PFSK-1 (cell line): ENCODE results near the gene INSYN2B.

Source experiments
- FOXP2 ChIP-seq: optimal IDR thresholded peaks from 2 replicates; pipeline ENCODE3; 2011; ENCODE audit warnings: borderline replicate concordance, control low read depth, inconsistent platforms; ENCODE audit not compliant: insufficient read depth; ENCODE audit errors: extremely low read length, extremely low read depth
- POLR2AphosphoS5 ChIP-seq: IDR thresholded peaks from 2 replicates; pipeline ENCODE4 v1.6.1; 2012; ENCODE audit warnings: low read depth, mild to moderate bottlenecking, control low read depth, low read length, moderate library complexity
- SIN3A ChIP-seq: IDR thresholded peaks from 2 replicates; pipeline ENCODE4 v1.6.1; 2012; ENCODE audit warnings: mild to moderate bottlenecking, low read length, moderate library complexity, borderline replicate concordance; ENCODE audit not compliant: insufficient read depth
- TAF1 ChIP-seq: IDR thresholded peaks from 2 replicates; pipeline ENCODE4 v1.6.1; 2012; ENCODE audit warnings: low read length, control low read depth, borderline replicate concordance; ENCODE audit not compliant: insufficient read depth
- TF ChIP-seq, protein P1 (sequence below), 2 experiments: IDR thresholded peaks; 2 replicates each; pipeline versions ENCODE4 v1.6.1 to v1.8.0; 2011 to 2012; ENCODE audit warnings: low read depth in 2 of 2, low read length in 2 of 2, control low read depth in 1 of 2, inconsistent platforms in 1 of 2, mild to moderate bottlenecking in 1 of 2, moderate library complexity in 1 of 2; ENCODE audit not compliant: insufficient read depth in 1 of 2

INSYN2B gene

DNA sequence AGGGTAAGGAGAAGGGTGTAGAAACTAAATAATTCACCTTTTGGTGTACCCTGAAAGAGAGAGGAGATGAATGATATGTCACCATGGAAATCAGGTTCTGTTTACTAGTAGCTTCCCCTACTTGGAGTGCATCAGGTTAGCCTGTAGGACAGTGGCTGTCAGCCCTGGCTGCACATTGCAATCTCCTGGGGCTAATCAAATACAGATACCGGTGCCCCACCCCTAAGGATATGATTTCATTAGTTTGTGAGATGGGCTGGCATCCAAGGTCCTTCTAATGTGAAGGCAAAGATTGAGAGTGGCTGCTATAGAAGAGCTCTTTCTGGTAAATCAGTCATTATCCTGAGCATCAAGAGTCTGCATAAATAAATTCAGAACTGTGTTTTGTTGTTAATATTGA is 47.2 kb downstream of the INSYN2B start:
- no peak for TF ChIP-seq SIN3A
- no peak for TF ChIP-seq TAF1
- TF ChIP-seq, protein P1, sequence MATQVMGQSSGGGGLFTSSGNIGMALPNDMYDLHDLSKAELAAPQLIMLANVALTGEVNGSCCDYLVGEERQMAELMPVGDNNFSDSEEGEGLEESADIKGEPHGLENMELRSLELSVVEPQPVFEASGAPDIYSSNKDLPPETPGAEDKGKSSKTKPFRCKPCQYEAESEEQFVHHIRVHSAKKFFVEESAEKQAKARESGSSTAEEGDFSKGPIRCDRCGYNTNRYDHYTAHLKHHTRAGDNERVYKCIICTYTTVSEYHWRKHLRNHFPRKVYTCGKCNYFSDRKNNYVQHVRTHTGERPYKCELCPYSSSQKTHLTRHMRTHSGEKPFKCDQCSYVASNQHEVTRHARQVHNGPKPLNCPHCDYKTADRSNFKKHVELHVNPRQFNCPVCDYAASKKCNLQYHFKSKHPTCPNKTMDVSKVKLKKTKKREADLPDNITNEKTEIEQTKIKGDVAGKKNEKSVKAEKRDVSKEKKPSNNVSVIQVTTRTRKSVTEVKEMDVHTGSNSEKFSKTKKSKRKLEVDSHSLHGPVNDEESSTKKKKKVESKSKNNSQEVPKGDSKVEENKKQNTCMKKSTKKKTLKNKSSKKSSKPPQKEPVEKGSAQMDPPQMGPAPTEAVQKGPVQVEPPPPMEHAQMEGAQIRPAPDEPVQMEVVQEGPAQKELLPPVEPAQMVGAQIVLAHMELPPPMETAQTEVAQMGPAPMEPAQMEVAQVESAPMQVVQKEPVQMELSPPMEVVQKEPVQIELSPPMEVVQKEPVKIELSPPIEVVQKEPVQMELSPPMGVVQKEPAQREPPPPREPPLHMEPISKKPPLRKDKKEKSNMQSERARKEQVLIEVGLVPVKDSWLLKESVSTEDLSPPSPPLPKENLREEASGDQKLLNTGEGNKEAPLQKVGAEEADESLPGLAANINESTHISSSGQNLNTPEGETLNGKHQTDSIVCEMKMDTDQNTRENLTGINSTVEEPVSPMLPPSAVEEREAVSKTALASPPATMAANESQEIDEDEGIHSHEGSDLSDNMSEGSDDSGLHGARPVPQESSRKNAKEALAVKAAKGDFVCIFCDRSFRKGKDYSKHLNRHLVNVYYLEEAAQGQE (IDR thresholded peaks at IDR 0.05; ENCODE audit: insufficient read depth in 1 of 2, low read depth in 2 of 2, low read length in 2 of 2): no peak
- TF ChIP-seq POLR2AphosphoS5: no peak
- TF ChIP-seq FOXP2: no peak

DNA sequence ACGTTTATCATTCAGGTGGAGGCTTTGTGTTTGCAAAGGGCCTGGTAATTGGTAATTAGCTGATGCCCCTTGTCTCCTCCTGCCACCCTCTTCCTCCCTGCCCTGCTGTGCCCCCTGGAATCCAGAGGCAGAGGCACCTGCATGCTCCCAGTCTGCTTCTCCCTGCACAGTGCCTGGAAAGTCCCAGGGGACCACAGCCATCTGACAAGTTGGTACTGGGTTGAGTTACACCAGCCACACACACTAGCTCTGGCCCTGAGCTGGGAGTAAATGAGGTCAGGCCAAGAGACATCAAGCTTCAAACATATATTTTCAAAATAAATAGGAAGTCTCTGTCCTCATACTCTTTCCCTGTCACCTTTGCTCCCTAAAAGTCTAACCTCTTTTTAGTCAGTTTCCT is 56.3 kb downstream of the INSYN2B start:
- TF ChIP-seq TAF1 (no peak), FOXP2 (no peak), POLR2AphosphoS5 (no peak), SIN3A (no peak)
- TF ChIP-seq, protein P1 (IDR thresholded peaks at IDR 0.05; ENCODE audit: insufficient read depth in 1 of 2, low read depth in 2 of 2, low read length in 2 of 2): no peak

DNA sequence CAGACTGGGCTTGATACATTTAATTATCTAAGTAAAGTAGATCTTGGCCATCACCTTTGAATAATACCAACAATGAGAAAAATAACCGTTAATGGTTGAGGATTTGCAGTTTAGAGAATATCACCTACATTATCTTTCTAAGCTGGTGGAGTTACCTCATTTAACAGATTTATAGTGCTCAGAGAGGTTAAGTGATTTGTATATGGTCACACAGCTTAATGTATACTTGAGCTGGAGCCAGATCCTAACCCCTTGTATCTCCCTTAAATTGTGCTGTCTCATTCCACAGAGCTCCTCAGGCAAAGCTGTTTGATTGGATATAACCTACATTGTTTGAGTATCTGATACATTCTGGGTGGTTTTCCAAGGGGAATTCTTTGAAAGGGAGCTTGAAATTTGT is 57.8 kb downstream of the INSYN2B start:
- TF ChIP-seq TAF1 (no peak), FOXP2 (no peak), SIN3A (no peak), POLR2AphosphoS5 (no peak)
- TF ChIP-seq, protein P1 (IDR thresholded peaks at IDR 0.05; ENCODE audit: insufficient read depth in 1 of 2, low read depth in 2 of 2, low read length in 2 of 2): no peak

DNA sequence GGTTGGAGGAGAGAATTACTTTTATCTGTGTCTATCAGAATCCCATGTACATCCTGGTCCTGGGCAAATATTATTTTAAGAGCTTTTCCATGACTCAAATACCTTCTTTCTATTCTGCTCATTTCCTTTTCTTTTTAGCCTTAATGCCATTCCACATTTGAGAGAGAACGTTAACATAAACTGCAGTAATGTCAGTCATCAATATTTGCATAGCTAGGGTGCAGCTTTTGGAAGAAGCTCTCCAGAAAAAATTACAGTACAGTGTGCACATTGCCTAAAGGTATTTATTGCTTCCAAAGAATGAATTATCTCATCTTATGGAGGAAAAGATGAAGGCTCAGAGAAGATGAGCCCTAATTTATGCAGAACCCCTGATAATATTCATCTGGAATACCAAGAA is 58.3 kb downstream of the INSYN2B start:
- TF ChIP-seq POLR2AphosphoS5 (no peak), FOXP2 (no peak), SIN3A (no peak), TAF1 (no peak)
- TF ChIP-seq, protein P1 (IDR thresholded peaks at IDR 0.05; ENCODE audit: insufficient read depth in 1 of 2, low read depth in 2 of 2, low read length in 2 of 2): no peak

DNA sequence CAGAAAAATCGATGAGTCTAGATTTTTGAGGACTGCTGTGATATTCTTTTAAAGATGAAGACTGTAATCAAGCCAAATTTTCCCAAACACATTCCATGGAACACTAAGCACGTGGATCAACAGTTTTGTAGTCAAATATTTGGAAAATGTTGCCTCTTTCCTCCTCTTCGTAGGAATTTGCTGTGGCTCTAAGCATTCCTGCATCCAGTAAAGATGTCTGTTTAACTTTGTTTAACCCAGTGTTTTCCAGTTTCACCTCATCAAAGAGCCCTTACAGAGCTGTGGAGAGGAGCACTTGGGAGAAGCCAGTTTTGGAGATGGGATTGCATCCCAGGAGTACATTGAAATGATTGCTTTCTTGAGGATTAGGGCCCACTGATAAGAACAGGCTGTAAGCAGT is 58.9 kb downstream of the INSYN2B start:
- TF ChIP-seq SIN3A (no peak), TAF1 (no peak), POLR2AphosphoS5 (no peak), FOXP2 (no peak)
- TF ChIP-seq, protein P1 (IDR thresholded peaks at IDR 0.05; ENCODE audit: insufficient read depth in 1 of 2, low read depth in 2 of 2, low read length in 2 of 2): no peak
